ENCODE results near the gene SOX3.

DNA sequence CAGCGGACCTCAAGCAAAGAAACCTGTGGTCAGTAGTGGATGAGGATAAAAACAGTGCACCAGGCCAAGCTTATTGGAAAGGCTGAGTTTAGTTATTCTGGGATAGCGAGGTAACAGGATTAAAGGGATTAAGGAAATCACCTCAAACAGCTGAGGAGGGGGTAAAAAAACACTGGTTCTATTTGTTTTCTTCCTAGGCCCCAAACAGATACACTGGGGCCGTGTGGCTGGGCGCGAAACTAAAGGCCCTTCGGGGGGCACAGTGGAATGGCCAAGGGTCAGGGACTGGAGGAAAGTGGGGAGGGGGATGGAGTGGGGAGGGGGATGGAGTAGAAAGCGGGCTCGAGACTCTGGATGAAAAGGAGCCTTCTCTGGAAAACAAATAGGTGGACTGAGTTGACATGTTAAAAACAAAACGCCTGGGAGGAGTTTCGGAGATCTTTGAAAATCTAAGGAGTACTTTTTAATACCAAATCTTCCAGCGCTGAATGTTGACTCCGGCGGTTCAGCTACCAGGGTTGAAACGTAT lies 2.9 kb downstream of the SOX3 start:
- TF ChIP-seq, protein P1, sequence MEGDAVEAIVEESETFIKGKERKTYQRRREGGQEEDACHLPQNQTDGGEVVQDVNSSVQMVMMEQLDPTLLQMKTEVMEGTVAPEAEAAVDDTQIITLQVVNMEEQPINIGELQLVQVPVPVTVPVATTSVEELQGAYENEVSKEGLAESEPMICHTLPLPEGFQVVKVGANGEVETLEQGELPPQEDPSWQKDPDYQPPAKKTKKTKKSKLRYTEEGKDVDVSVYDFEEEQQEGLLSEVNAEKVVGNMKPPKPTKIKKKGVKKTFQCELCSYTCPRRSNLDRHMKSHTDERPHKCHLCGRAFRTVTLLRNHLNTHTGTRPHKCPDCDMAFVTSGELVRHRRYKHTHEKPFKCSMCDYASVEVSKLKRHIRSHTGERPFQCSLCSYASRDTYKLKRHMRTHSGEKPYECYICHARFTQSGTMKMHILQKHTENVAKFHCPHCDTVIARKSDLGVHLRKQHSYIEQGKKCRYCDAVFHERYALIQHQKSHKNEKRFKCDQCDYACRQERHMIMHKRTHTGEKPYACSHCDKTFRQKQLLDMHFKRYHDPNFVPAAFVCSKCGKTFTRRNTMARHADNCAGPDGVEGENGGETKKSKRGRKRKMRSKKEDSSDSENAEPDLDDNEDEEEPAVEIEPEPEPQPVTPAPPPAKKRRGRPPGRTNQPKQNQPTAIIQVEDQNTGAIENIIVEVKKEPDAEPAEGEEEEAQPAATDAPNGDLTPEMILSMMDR (IDR thresholded peaks at IDR 0.05) = no peak
- no peak for TF ChIP-seq POLR2A (IDR thresholded peaks at IDR 0.05)

All from esophagus squamous epithelium (tissue), 4 donors.